Panc1 (cell line): ENCODE measurements around the gene SCARF2. TPM values are rescaled to one million over a fixed set of nuclear protein-coding genes. Genes with fewer than 3 reads are reported as not detected.

Source experiments
- ATAC-seq: fragments of 200-7000 bp; cut with Tn5 transposase; 2 replicates; pipeline ENCODE4 v1.9.1; 2020; ENCODE audit warnings: mild to moderate bottlenecking, moderate library complexity
- BruUV-seq: library from RNA; stranded (reverse); fragments of 400-500 nt; replicated peaks from 2 replicates; lab custom pipeline; 2021; lab: Mats Ljungman, UMichigan
- CTCF ChIA-PET: fragments of 300-600 bp; sonication (Branson Sonifier 250); formaldehyde crosslinking; loops from one replicate; lab custom pipeline; 2022; ENCODE audit warnings: antibody characterized with exemption; lab: Charles Lee
- POLR2A ChIA-PET: fragments of 300-600 bp; sonication (Branson Sonifier 250); formaldehyde crosslinking; loops from one replicate; lab custom pipeline; 2022; ENCODE audit warnings: antibody characterized with exemption; lab: Charles Lee
- DNase-seq: peaks from one replicate; pipeline ENCODE4 v3.0.0-alpha.2; 2010; ENCODE audit warnings: low read depth, low spot score
- H3K27ac ChIP-seq: 2 replicates; pipeline ENCODE4 v1.5.1; 2011; ENCODE audit warnings: mild to moderate bottlenecking, low read length, inconsistent platforms
- H3K27me3 ChIP-seq: fragments of 200-500 bp; sonication (Bioruptor generic); 2 replicates; pipeline ENCODE4 v1.6.0; 2014; ENCODE audit warnings: low read length, inconsistent platforms; ENCODE audit not compliant: control insufficient read depth, insufficient read depth
- H3K36me3 ChIP-seq: fragments of 200-500 bp; sonication (Bioruptor generic); 2 replicates; pipeline ENCODE4 v1.5.1; 2014; ENCODE audit warnings: inconsistent platforms, mild to moderate bottlenecking, low read length, moderate library complexity; ENCODE audit not compliant: control insufficient read depth, insufficient read depth
- H3K4me1 ChIP-seq: 2 replicates; pipeline ENCODE4 v1.5.1; 2011; ENCODE audit warnings: inconsistent platforms, mild to moderate bottlenecking, low read length, moderate library complexity; ENCODE audit not compliant: control insufficient read depth, insufficient read depth
- H3K4me3 ChIP-seq, 2 experiments: 2 replicates each; pipeline ENCODE4 v1.5.1; 2011 to 2012; ENCODE audit warnings: low read depth in 2 of 2, low read length in 2 of 2, mild to moderate bottlenecking in 2 of 2, inconsistent platforms in 1 of 2, moderate library complexity in 1 of 2
- H3K9me3 ChIP-seq: fragments of 200-500 bp; sonication (Bioruptor generic); 2 replicates; pipeline ENCODE4 v1.5.1; 2014; ENCODE audit warnings: low read depth, mild to moderate bottlenecking, inconsistent platforms, low read length, moderate library complexity; ENCODE audit not compliant: control insufficient read depth, insufficient read depth
- CTCF ChIP-seq: fragments of 450-650 bp; IDR thresholded peaks from 2 replicates; pipeline ENCODE4 v1.5.1; 2017; ENCODE audit warnings: mild to moderate bottlenecking
- POLR2AphosphoS5 ChIP-seq: IDR thresholded peaks from 2 replicates; pipeline ENCODE4 v1.6.1; 2012; ENCODE audit warnings: mild to moderate bottlenecking, low read depth, low read length, moderate library complexity
- SIN3A ChIP-seq: IDR thresholded peaks from 2 replicates; pipeline ENCODE4 v1.6.1; 2012; ENCODE audit warnings: low read depth, mild to moderate bottlenecking, low read length, moderate library complexity, borderline replicate concordance; ENCODE audit not compliant: insufficient read depth
- TCF7L2 ChIP-seq: IDR thresholded peaks from 2 replicates; pipeline ENCODE4 v1.6.1; 2011; ENCODE audit warnings: mild to moderate bottlenecking, low read depth, low read length, inconsistent platforms
- in situ Hi-C: cut with HindIII; loops from 2 replicates; pipeline ENCODE4 v1.10.0; 2016; ENCODE audit warnings: low sequenced_read_pairs, low pct_unique_long_range_greater_than_20kb
- intact Hi-C: fragments of 100-400 bp; cut with micrococcal nuclease; formaldehyde crosslinking; loops from one replicate; pipeline ENCODE4 v1.10.0; 2022; ENCODE audit not compliant: unreplicated experiment
- total RNA-seq: library from RNA; stranded (reverse); gene quantifications from one replicate; pipeline ENCODE4 v1.2.1, GENCODE V29; 2021; ENCODE audit not compliant: unreplicated experiment
- TF ChIP-seq, protein P1 (sequence below), 2 experiments: IDR thresholded peaks; 2 replicates each; pipeline ENCODE4 v1.6.1; 2011 to 2012; ENCODE audit warnings: low read depth in 2 of 2, control low read depth in 1 of 2, low read length in 1 of 2, mild to moderate bottlenecking in 1 of 2, moderate library complexity in 1 of 2; ENCODE audit not compliant: insufficient read depth in 1 of 2

Gene SCARF2
- total RNA-seq, 1 experiment from 2014 or later = 3.2 TPM

- no TSS peak for BruUV-seq
- ATAC-seq (peak; percentile 95), DNase-seq (peak; percentile 50)
- intact Hi-C loops = loop anchor here (1.0 kb wide), 1 partner anchor 40 kb away; no protein-coding TSS in a partner anchor
- no peaks in the 10 kb centered on the region for H3K27me3 ChIP-seq
- in situ Hi-C loops = no loop called here
- H3K4me3 ChIP-seq = no peak overlapping the region
- no peak overlapping the region for H3K27ac ChIP-seq
- no peaks in the 10 kb centered on the region for H3K4me1 ChIP-seq
- H3K36me3 ChIP-seq = no peaks in the 10 kb centered on the region
- peak; percentile 87 for TF ChIP-seq CTCF
- TF ChIP-seq SIN3A = no peak
- ChIA-PET CTCF (interaction anchor here (0.5 to 1.4 kb wide), 4 partner anchors 12 to 47 kb away, joined by 4 to 20 read pairs (median 6); no protein-coding TSS in a partner anchor), POLR2A (no interaction called here)
- no peaks in the 10 kb centered on the region for H3K9me3 ChIP-seq
These were observed 18.6 kb upstream of the SCARF2 start for GRCh38 chr22:20456064-20456721.

DNA sequence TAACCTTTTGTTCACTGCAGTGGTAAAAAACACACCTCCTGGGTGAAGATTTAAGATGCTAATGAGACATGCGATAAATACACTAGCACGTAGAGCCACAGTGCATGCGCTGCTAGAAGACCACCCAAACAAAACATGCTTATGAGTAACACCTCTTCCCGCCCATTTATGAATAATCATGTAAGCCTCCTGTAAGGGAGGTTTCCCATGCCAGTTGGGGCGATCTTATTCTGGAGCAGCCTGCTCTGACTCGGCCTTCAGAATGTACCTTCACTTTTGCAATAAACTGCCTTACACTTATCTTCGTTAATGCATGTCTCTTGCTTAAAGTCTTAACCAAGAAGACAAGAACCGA lies 18.1 kb upstream of the SCARF2 start:
- Histone ChIP-seq H3K27me3 (no peaks in the 10 kb centered on the region), H3K27ac (no peak overlapping the region), H3K4me1 (no peaks in the 10 kb centered on the region), H3K4me3 (no peak overlapping the region), H3K36me3 (no peaks in the 10 kb centered on the region), H3K9me3 (no peaks in the 10 kb centered on the region)
- in situ Hi-C loops = no loop called here
- BruUV-seq = no TSS peak
- ATAC-seq = no peak
- POLR2A ChIA-PET = no interaction called here
- DNase-seq = no peak
- intact Hi-C loops = loop anchor here (1.0 kb wide), 1 partner anchor 39 kb away; no protein-coding TSS in a partner anchor
- CTCF ChIA-PET = interaction anchor here (0.5 to 1.4 kb wide), 3 partner anchors 16 to 47 kb away, joined by 4 to 20 read pairs (median 7); no protein-coding TSS in a partner anchor
- TF ChIP-seq, protein P1, sequence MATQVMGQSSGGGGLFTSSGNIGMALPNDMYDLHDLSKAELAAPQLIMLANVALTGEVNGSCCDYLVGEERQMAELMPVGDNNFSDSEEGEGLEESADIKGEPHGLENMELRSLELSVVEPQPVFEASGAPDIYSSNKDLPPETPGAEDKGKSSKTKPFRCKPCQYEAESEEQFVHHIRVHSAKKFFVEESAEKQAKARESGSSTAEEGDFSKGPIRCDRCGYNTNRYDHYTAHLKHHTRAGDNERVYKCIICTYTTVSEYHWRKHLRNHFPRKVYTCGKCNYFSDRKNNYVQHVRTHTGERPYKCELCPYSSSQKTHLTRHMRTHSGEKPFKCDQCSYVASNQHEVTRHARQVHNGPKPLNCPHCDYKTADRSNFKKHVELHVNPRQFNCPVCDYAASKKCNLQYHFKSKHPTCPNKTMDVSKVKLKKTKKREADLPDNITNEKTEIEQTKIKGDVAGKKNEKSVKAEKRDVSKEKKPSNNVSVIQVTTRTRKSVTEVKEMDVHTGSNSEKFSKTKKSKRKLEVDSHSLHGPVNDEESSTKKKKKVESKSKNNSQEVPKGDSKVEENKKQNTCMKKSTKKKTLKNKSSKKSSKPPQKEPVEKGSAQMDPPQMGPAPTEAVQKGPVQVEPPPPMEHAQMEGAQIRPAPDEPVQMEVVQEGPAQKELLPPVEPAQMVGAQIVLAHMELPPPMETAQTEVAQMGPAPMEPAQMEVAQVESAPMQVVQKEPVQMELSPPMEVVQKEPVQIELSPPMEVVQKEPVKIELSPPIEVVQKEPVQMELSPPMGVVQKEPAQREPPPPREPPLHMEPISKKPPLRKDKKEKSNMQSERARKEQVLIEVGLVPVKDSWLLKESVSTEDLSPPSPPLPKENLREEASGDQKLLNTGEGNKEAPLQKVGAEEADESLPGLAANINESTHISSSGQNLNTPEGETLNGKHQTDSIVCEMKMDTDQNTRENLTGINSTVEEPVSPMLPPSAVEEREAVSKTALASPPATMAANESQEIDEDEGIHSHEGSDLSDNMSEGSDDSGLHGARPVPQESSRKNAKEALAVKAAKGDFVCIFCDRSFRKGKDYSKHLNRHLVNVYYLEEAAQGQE (IDR thresholded peaks at IDR 0.05; ENCODE audit: insufficient read depth in 1 of 2, low read depth in 2 of 2, low read length in 1 of 2) = no peak
- TF ChIP-seq SIN3A = no peak
- TF ChIP-seq CTCF = no peak
- no peak for TF ChIP-seq POLR2AphosphoS5
- no peak for TF ChIP-seq TCF7L2
